ENCODE data around the gene NUP98. TPM values are rescaled to one million over a fixed set of nuclear protein-coding genes. Genes with fewer than 3 reads are reported as not detected.
A peak's percentile ranks its signal among the peaks of the same experiment; 100 is the strongest.

NUP98 gene
- total RNA-seq, 1 donor from 2014 or later = 94.8 TPM

GRCh38 chr11:3827434-3828186 lies 30.3 kb upstream of the NUP98 start:
- Histone ChIP-seq H3K4me2 (no peak overlapping the region), H3K9ac (no peak overlapping the region), H3K79me2 (ENCODE audit: low read depth) (peaks cover 11% of the 10 kb centered on the region), H3K9me3 (ENCODE audit: low read depth) (no peaks in the 10 kb centered on the region), H3K36me3 (no peaks in the 10 kb centered on the region), H3K4me1 (peaks cover 19% of the 10 kb centered on the region), H2AFZ (replicated peaks) (no peak overlapping the region), H3F3A (ENCODE audit: low read depth) (peaks cover 14% of the 10 kb centered on the region), H3K27me3 (no peaks in the 10 kb centered on the region), H3K27ac (peak overlapping the region; percentile 8), H4K20me1 (ENCODE audit: low read depth) (peaks cover 18% of the 10 kb centered on the region), H3K4me3 (no peak overlapping the region)
- Mint-ChIP-seq H3K9me3 (no peaks in the 10 kb centered on the region), H3K36me3 (peaks cover 45% of the 10 kb centered on the region), H3K27ac (no peak overlapping the region), H3K4me1 (peaks cover 9% of the 10 kb centered on the region), H3K27me3 (ENCODE audit: insufficient read depth, low read depth) (peaks cover 3% of the 10 kb centered on the region), H3K4me3 (no peak overlapping the region)
- TF ChIP-seq EZH2phosphoT487 (IDR thresholded peaks at IDR 0.05) (no peak), EZH2 (IDR thresholded peaks at IDR 0.05) (no peak)
- TF ChIP-seq, protein P1, sequence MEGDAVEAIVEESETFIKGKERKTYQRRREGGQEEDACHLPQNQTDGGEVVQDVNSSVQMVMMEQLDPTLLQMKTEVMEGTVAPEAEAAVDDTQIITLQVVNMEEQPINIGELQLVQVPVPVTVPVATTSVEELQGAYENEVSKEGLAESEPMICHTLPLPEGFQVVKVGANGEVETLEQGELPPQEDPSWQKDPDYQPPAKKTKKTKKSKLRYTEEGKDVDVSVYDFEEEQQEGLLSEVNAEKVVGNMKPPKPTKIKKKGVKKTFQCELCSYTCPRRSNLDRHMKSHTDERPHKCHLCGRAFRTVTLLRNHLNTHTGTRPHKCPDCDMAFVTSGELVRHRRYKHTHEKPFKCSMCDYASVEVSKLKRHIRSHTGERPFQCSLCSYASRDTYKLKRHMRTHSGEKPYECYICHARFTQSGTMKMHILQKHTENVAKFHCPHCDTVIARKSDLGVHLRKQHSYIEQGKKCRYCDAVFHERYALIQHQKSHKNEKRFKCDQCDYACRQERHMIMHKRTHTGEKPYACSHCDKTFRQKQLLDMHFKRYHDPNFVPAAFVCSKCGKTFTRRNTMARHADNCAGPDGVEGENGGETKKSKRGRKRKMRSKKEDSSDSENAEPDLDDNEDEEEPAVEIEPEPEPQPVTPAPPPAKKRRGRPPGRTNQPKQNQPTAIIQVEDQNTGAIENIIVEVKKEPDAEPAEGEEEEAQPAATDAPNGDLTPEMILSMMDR (IDR thresholded peaks at IDR 0.05) = no peak
- no peak for DNase-seq (ENCODE audit: low spot score)

DNA sequence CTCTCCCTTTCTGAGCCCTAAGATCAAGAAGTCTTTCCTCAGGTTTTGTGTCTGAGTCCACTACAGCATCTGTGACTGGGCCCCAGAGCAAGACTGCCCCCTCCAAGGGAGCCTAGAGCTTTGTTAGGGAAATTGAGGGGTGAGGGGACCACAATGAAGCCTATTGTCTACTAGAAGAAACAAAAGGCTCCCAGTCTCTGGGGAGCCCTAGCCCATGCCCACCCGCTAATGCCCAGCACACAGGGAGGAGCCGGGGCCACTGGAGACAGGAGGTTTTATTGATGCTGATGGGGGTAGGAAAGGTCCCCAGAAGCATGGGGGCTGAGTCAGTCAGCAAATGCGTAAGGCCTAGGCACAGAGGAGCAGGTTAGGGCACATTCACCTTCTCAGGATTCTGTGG lies 29.4 kb upstream of the NUP98 start:
- no peak for TF ChIP-seq EZH2phosphoT487 (IDR thresholded peaks at IDR 0.05)
- no peak for TF ChIP-seq EZH2 (IDR thresholded peaks at IDR 0.05)
- TF ChIP-seq, protein P1 (IDR thresholded peaks at IDR 0.05) = no peak
- H3K4me3 ChIP-seq = no peak overlapping the region
- peaks cover 9% of the 10 kb centered on the region for H4K20me1 ChIP-seq (ENCODE audit: low read depth)
- H3K27me3 ChIP-seq = no peaks in the 10 kb centered on the region
- Mint-ChIP-seq H3K4me3 (no peak overlapping the region), H3K36me3 (peaks cover 44% of the 10 kb centered on the region), H3K9me3 (no peaks in the 10 kb centered on the region), H3K27me3 (ENCODE audit: insufficient read depth, low read depth) (peaks cover 3% of the 10 kb centered on the region), H3K27ac (no peak overlapping the region), H3K4me1 (peaks cover 7% of the 10 kb centered on the region)
- H3K27ac ChIP-seq = peak overlapping the region; percentile 8
- peak; percentile 27 for DNase-seq (ENCODE audit: low spot score)
- no peak overlapping the region for H3K9ac ChIP-seq
- peaks cover 19% of the 10 kb centered on the region for H3K4me1 ChIP-seq
- H3K79me2 ChIP-seq (ENCODE audit: low read depth) = peaks cover 2% of the 10 kb centered on the region
- H3K4me2 ChIP-seq = peak overlapping the region; percentile 52
- H3F3A ChIP-seq (ENCODE audit: low read depth) = peaks cover 14% of the 10 kb centered on the region
- H3K9me3 ChIP-seq (ENCODE audit: low read depth) = no peaks in the 10 kb centered on the region
- no peak overlapping the region for H2AFZ ChIP-seq (replicated peaks)
- H3K36me3 ChIP-seq = no peaks in the 10 kb centered on the region

GRCh38 chr11:3825473-3826154 lies 28.3 kb upstream of the NUP98 start:
- no peak overlapping the region for H3K27ac Mint-ChIP-seq
- peaks cover 38% of the 10 kb centered on the region for H3K36me3 Mint-ChIP-seq
- no peaks in the 10 kb centered on the region for H3K9me3 ChIP-seq (ENCODE audit: low read depth)

More at GRCh38 chr11:3825473-3826154, 28.3 kb upstream of the NUP98 start:
- Histone ChIP-seq H3K4me2 (no peak overlapping the region), H3K27me3 (no peaks in the 10 kb centered on the region), H3K4me1 (peaks cover 19% of the 10 kb centered on the region), H3K36me3 (no peaks in the 10 kb centered on the region), H2AFZ (replicated peaks) (no peak overlapping the region), H3K9ac (no peak overlapping the region), H4K20me1 (ENCODE audit: low read depth) (peaks cover 5% of the 10 kb centered on the region), H3K79me2 (ENCODE audit: low read depth) (no peaks in the 10 kb centered on the region), H3K4me3 (no peak overlapping the region), H3K27ac (no peak overlapping the region), H3F3A (ENCODE audit: low read depth) (peaks cover 14% of the 10 kb centered on the region)
- DNase-seq (ENCODE audit: low spot score) = no peak
- Mint-ChIP-seq H3K4me3 (no peak overlapping the region), H3K4me1 (peaks cover 7% of the 10 kb centered on the region), H3K27me3 (ENCODE audit: insufficient read depth, low read depth) (no peaks in the 10 kb centered on the region), H3K9me3 (no peaks in the 10 kb centered on the region)
- TF ChIP-seq EZH2 (IDR thresholded peaks at IDR 0.05) (no peak), EZH2phosphoT487 (IDR thresholded peaks at IDR 0.05) (no peak)
- TF ChIP-seq, protein P1 (IDR thresholded peaks at IDR 0.05) = no peak
